ENCODE results near the gene GBP3. TPM values are rescaled to one million over a fixed set of nuclear protein-coding genes. Genes with fewer than 3 reads are reported as not detected.
"Not testable (repeated sequence)": the region's sequence is repeated elsewhere in the genome, so short reads cannot be mapped to it uniquely, and the experiment has no call there.

Gene GBP3
- total RNA-seq, 2 experiments from 2014 or later: 4.8 to 5.8 TPM

DNA sequence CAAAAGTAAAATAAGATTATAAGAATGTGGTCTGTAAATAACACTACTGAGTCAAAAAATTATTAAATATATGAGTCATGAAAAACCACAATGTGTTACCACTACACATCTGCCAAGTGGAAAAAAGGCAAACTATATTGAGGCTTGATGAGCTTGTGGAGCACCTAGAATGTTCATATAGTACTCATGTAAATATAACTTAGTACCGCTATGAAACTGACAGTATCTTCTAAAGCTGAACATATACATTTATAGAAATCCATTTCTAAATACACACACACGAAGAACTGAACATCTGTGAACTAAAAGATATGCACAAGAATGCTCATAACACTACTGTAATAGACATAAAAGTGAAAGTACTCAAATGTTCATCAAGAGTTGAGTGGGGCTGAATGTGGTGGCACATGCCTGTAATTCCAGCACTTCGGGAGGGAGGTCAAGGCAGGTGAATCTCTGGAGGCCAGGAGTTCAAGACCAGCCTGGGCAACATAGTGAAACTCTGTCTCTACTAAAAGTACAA is 18.5 kb upstream of the GBP3 start:
- peaks cover 23% of the 10 kb centered on the region for H3K36me3 Mint-ChIP-seq (ENCODE audit: low read depth)
- H3K4me3 Mint-ChIP-seq: peak overlapping the region; percentile 2
- ATAC-seq (peak; percentile 90), DNase-seq (peak; percentile 51)
- H3K27me3 Mint-ChIP-seq: peaks cover 14% of the 10 kb centered on the region
- intact Hi-C loops (cut with DNase I, micrococcal nuclease): loop anchor here (1.0 to 10.0 kb wide), 3 partner anchors 19 to 504 kb away; partner anchors contain the start of gene GBP3 (in 2 of the 2)
- ChIA-PET POLR2A (interaction anchor here (0.6 to 1.3 kb wide), 3 partner anchors 19 to 475 kb away, joined by 3 read pairs; partner anchors contain the start of gene GBP3), CTCF (interaction anchor here (0.6 to 3.0 kb wide), 10 partner anchors 20 to 772 kb away, joined by 3 to 15 read pairs (median 3); partner anchors contain the start of genes GBP1, GBP2 and GBP3)
- peak overlapping the region; percentile 11 for H3K27ac Mint-ChIP-seq
- peaks cover 8% of the 10 kb centered on the region for H3K9me3 Mint-ChIP-seq (ENCODE audit: low read depth)
- peaks cover 33% of the 10 kb centered on the region for H3K4me1 Mint-ChIP-seq

DNA sequence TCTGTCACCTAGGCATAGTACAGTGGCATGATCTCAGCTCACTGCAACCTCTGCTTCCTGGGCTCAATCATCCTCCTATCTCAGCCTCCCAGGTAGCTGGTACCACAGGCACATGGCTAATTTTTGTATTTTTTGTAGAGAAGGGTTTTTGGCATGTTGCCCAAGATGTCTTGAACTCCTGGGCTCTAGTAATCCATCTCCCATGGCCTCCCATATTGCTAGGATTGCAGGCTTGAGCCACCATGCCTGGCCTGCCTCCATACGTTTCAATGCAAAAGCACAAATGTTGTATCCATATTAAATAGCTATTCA is 17.6 kb upstream of the GBP3 start:
- intact Hi-C loops (cut with DNase I, micrococcal nuclease): loop anchor here in 1 of 2 experiments (10.0 kb wide), 1 partner anchor 505 kb away; no protein-coding TSS in a partner anchor
- Mint-ChIP-seq H3K9me3 (ENCODE audit: low read depth) (peaks cover 8% of the 10 kb centered on the region), H3K27me3 (peaks cover 14% of the 10 kb centered on the region), H3K4me1 (peaks cover 35% of the 10 kb centered on the region), H3K4me3 (no peak overlapping the region), H3K36me3 (ENCODE audit: low read depth) (peaks cover 23% of the 10 kb centered on the region), H3K27ac (no peak overlapping the region)
- ChIA-PET CTCF (interaction anchor here (0.8 to 3.0 kb wide), 2 partner anchors 19 to 85 kb away, joined by 3 to 15 read pairs; partner anchors contain the start of genes GBP2 and GBP3), POLR2A (no interaction called here)
- no peak for DNase-seq
- no peak for ATAC-seq

DNA sequence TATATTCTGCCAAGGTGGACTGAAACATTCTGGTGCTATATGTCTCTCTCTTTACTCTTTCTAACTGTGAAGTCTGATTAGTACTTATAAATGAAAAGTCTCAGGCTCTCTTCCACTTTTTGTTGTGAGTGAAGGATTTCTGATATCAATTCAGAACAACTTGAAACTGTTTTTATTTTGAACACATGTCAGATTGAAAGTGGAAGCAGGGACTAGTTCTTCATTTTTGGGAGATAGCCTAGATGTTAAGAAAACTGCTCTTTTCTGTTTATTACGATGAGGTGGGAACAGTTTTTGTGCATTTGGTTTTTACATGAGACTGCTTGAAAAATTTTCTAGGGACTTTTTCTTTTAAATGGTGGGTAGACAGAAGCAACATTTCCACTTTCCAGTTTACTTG is 14.5 kb upstream of the GBP3 start:
- ATAC-seq (no peak), DNase-seq (no peak)
- H3K4me1 Mint-ChIP-seq: peaks cover 54% of the 10 kb centered on the region
- H3K9me3 Mint-ChIP-seq (ENCODE audit: low read depth): peaks cover 11% of the 10 kb centered on the region
- H3K27me3 Mint-ChIP-seq: peaks cover 14% of the 10 kb centered on the region
- H3K27ac Mint-ChIP-seq: no peak overlapping the region
- CTCF ChIA-PET: interaction anchor here (0.8 to 1.7 kb wide), 2 partner anchors 9 to 53 kb away, joined by 3 read pairs; no protein-coding TSS in a partner anchor
- H3K36me3 Mint-ChIP-seq (ENCODE audit: low read depth): peaks cover 14% of the 10 kb centered on the region
- intact Hi-C loops (cut with DNase I, micrococcal nuclease): no loop called here
- POLR2A ChIA-PET: no interaction called here
- no peak overlapping the region for H3K4me3 Mint-ChIP-seq

DNA sequence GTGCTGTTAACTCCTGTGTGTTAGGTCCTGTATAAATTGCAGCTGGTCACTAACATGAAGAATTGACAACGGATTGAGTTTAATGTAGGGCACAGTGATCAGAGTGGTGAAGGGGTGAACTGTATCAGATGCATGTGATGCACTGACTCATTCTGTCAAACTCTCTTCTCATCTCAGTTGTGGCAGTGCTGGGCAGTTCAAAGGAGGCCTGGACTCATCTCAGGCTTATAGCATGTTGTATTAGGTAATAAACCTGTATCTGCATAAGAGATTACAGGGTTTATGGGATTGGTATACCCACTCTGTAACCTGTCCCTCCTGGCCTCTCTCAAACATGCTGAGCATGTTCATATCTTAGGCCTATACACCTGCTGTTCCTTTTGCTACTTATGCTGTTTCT is 12.4 kb upstream of the GBP3 start:
- peaks cover 50% of the 10 kb centered on the region for H3K4me1 Mint-ChIP-seq
- peak; percentile 72 for ATAC-seq
- no peak for DNase-seq
- CTCF ChIA-PET: interaction anchor here (0.6 to 1.7 kb wide), 3 partner anchors 13 to 243 kb away, joined by 3 to 4 read pairs (median 3); no protein-coding TSS in a partner anchor
- H3K27me3 Mint-ChIP-seq: peaks cover 17% of the 10 kb centered on the region
- H3K9me3 Mint-ChIP-seq (ENCODE audit: low read depth): peaks cover 14% of the 10 kb centered on the region
- no peak overlapping the region for H3K4me3 Mint-ChIP-seq
- intact Hi-C loops (cut with DNase I, micrococcal nuclease): no loop called here
- POLR2A ChIA-PET: no interaction called here
- no peak overlapping the region for H3K27ac Mint-ChIP-seq
- peaks cover 20% of the 10 kb centered on the region for H3K36me3 Mint-ChIP-seq (ENCODE audit: low read depth)

DNA sequence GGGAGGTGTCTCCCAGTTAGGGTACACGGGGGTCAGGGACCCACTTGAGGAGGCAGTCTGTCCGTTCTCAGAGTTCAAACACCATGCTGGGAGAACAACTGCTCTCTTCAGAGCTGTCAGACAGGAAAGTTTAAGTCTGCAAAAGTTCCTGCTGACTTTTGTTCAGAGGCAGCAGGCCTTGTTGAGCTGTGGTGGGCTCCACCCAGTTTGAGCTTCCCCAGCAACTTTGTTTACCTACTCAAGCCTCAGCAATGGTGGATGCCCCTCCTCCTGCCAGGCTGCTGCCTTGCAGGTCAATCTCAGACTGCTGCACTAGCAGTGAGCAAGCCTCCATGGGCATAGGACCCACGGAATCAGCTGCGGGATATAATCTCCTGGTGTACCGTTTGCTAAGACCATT is 11.3 kb upstream of the GBP3 start:
- ChIA-PET CTCF (interaction anchor here (1.1 to 1.7 kb wide), 3 partner anchors 12 to 36 kb away, joined by 3 to 4 read pairs (median 3); no protein-coding TSS in a partner anchor), POLR2A (interaction anchor here (0.7 kb wide), 1 partner anchor 29 kb away, joined by 4 read pairs; no protein-coding TSS in a partner anchor)
- DNase-seq; ATAC-seq; H3K27me3 Mint-ChIP-seq; H3K4me3 Mint-ChIP-seq; intact Hi-C loops (cut with DNase I, micrococcal nuclease); H3K27ac Mint-ChIP-seq: not testable (repeated sequence)
- Mint-ChIP-seq H3K9me3 (ENCODE audit: low read depth) (peaks cover 14% of the 10 kb centered on the region), H3K4me1 (peaks cover 50% of the 10 kb centered on the region), H3K36me3 (ENCODE audit: low read depth) (peaks cover 19% of the 10 kb centered on the region)

DNA sequence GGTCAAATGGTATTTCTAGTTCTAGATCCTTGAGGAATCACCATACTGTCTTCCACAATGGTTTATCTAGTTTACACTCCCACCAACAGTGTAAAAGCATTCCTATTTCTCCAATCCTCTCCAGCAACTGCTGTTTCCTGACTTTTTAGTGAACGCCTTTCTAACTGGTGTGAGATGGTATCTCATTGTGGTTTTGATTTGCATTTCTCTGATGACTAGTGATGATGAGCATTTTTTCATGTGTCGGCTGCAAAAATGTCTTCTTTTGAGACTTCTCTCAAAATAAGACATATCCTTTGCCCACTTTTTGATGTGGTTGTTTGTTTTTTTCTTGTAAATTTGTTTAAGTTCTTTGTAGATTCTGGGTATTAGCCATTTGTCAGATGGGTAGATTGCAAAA is 6.4 kb upstream of the GBP3 start:
- DNase-seq; H3K4me3 Mint-ChIP-seq; POLR2A ChIA-PET; CTCF ChIA-PET; H3K27me3 Mint-ChIP-seq; ATAC-seq; H3K27ac Mint-ChIP-seq; intact Hi-C loops (cut with DNase I, micrococcal nuclease): not testable (repeated sequence)
- Mint-ChIP-seq H3K36me3 (ENCODE audit: low read depth) (peaks cover 19% of the 10 kb centered on the region), H3K9me3 (ENCODE audit: low read depth) (peaks cover 24% of the 10 kb centered on the region), H3K4me1 (peaks cover 46% of the 10 kb centered on the region)

DNA sequence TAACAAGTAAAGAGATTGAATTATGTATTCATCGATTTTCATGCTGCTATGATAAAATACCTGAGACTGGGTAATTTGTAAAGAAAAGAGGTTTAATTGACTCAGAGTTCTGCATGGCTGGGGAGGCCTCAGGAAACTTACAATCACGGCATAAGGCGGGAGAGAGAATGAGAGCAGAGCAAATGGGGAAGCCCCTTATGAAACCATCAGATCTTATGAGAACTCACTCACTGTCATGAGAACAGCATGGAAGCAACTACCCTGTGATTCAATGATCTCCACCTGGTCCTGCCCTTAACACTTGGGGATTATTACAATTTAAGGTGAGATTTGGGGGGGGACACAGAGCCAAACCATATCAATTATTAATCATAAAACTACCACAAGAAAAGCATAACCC is 3.3 kb upstream of the GBP3 start:
- ATAC-seq: peak; percentile 39
- POLR2A ChIA-PET: no interaction called here
- Mint-ChIP-seq H3K27ac (no peak overlapping the region), H3K27me3 (peaks cover 4% of the 10 kb centered on the region), H3K36me3 (ENCODE audit: low read depth) (peaks cover 19% of the 10 kb centered on the region), H3K4me3 (no peak overlapping the region), H3K9me3 (ENCODE audit: low read depth) (peaks cover 16% of the 10 kb centered on the region), H3K4me1 (peaks cover 52% of the 10 kb centered on the region)
- no peak for DNase-seq
- intact Hi-C loops (cut with DNase I, micrococcal nuclease): no loop called here
- CTCF ChIA-PET: interaction anchor here (1.4 kb wide), 1 partner anchor 26 kb away, joined by 3 read pairs; no protein-coding TSS in a partner anchor

DNA sequence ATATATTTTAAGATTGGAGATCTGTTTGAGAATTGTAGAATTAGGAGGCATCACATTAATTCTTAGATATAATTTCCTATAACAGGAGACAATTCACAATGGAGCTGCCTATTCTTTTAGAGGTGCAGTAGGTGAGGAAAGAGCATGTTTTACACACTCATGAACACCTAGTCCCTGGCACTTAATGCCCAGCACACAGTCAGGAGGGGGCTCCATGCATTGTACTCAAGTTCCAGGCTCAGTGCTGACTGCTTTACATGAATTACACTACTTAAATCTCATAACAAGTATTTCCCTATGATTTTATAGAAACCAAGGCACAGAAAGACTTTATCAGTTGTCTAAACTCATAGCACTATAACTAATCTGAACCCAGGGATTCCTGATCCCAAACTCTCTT is 360 bp upstream of the GBP3 start:
- DNase-seq (no peak), ATAC-seq (peak; percentile 48)
- intact Hi-C loops (cut with DNase I, micrococcal nuclease): loop anchor here in 1 of 2 experiments (2.0 kb wide), 1 partner anchor 42 kb away; the partner anchor contains the start of gene GBP1
- POLR2A ChIA-PET: interaction anchor here (0.6 to 1.2 kb wide), 6 partner anchors 18 to 442 kb away, joined by 3 to 6 read pairs (median 4); no protein-coding TSS in a partner anchor
- Mint-ChIP-seq H3K9me3 (ENCODE audit: low read depth) (peaks cover 10% of the 10 kb centered on the region), H3K27ac (peak overlapping the region; percentile 93), H3K4me1 (peaks cover 51% of the 10 kb centered on the region), H3K4me3 (peak overlapping the region; percentile 79), H3K36me3 (ENCODE audit: low read depth) (peaks cover 29% of the 10 kb centered on the region), H3K27me3 (no peaks in the 10 kb centered on the region)
- CTCF ChIA-PET: interaction anchor here (0.7 to 2.8 kb wide), 8 partner anchors 11 to 572 kb away, joined by 3 to 15 read pairs (median 6); partner anchors contain the start of gene GBP1

DNA sequence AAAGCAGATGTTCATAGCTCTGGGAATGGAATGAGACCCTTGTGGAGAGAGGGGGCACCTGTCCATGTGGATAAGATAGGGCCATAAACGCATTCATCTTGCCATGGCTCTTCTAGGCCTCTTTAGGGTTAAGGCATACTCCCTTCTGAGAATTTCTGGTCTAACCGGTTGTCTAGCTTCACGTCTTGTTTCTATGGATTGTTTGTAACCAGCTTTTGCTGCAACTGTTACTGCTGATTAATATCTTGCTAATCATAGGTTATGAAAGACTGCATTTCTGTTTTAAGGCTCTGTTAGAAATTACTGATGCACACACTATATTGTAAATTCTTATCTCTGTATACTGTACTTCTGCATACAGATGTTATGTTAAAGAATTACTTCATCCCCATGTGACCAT is 4.3 kb downstream of the GBP3 start:
- peaks cover 50% of the 10 kb centered on the region for H3K36me3 Mint-ChIP-seq (ENCODE audit: low read depth)
- H3K4me3 Mint-ChIP-seq; POLR2A ChIA-PET; CTCF ChIA-PET; ATAC-seq; H3K27ac Mint-ChIP-seq; H3K9me3 Mint-ChIP-seq (ENCODE audit: low read depth); H3K27me3 Mint-ChIP-seq; intact Hi-C loops (cut with DNase I, micrococcal nuclease); DNase-seq: not testable (repeated sequence)
- peaks cover 52% of the 10 kb centered on the region for H3K4me1 Mint-ChIP-seq

DNA sequence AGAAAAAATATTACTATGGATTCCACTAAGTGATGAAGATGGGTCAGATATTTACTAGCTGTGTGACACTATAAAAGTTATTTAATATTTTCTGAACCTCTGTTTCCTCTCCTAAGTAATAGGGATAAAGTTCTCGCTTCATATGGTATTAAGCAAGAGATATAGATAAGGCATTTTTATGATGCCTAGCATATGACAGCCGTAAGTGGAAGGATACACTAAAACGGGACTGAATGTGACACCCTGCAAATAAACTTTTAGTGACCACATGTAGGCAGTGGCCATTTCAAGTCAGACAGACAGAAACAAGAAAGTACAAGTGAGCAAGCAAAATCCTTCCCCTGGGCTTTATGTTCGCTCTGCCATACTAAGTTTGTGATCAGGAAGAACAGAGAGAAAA is 14.2 kb downstream of the GBP3 start:
- Mint-ChIP-seq H3K4me3 (no peak overlapping the region), H3K9me3 (ENCODE audit: low read depth) (no peaks in the 10 kb centered on the region), H3K4me1 (peaks cover 7% of the 10 kb centered on the region), H3K27ac (no peak overlapping the region), H3K27me3 (no peaks in the 10 kb centered on the region), H3K36me3 (ENCODE audit: low read depth) (peaks cover 60% of the 10 kb centered on the region)
- POLR2A ChIA-PET: no interaction called here
- intact Hi-C loops (cut with DNase I, micrococcal nuclease): no loop called here
- ATAC-seq (no peak), DNase-seq (no peak)
- CTCF ChIA-PET: no interaction called here

DNA sequence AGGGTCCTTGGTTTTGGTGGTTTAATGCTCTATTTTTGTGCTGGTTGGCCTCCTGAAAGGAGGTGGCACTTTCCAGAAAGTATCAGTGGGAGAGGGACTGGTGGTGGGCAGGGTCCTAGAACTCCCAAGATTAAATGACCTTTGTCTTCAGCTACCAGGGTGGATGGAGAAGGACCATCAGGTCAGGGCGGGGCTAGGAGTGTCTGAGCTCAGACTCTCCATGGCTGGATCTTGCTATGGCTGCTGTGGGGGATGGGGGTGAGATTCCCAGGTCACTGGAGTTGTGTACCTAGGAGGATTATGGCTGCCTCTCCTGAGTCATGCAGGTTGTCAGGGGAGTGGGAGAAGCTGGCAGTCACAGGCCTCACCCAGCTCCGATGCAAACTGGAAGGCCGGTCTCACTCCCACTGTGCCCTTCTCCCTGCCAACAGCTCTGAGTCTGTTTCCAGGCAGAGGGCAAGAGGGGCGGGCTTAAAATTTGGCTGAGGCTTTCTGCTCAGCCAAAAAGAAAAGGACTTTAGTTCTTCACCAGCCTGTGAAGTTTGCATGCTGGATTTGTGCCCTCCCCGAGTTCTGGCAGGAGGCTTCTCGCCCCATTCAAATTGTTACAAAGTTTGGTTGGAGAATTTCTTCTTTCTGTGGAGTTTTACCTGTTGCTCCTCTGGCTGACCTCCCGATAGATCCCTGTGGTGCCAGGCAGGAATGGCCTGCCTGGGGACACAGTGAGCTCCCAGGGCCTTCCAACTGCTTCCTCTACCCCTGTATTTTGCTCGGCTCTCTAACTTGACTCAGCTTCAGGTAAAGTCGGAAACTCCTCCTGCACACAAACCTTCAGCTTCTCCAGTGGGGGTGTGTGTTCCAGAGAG is 17.1 kb downstream of the GBP3 start:
- CTCF ChIA-PET: interaction anchor here (0.8 to 1.4 kb wide), 2 partner anchors 8 to 16 kb away, joined by 3 read pairs; no protein-coding TSS in a partner anchor
- intact Hi-C loops (cut with DNase I, micrococcal nuclease): no loop called here
- POLR2A ChIA-PET: interaction anchor here (0.6 kb wide), 1 partner anchor 14 kb away, joined by 3 read pairs; no protein-coding TSS in a partner anchor
- no peak overlapping the region for H3K27ac Mint-ChIP-seq
- H3K36me3 Mint-ChIP-seq (ENCODE audit: low read depth): peaks cover 43% of the 10 kb centered on the region
- peaks cover 33% of the 10 kb centered on the region for H3K4me1 Mint-ChIP-seq
- H3K27me3 Mint-ChIP-seq: peaks cover 2% of the 10 kb centered on the region
- DNase-seq (no peak), ATAC-seq (no peak)
- H3K9me3 Mint-ChIP-seq (ENCODE audit: low read depth): no peaks in the 10 kb centered on the region
- no peak overlapping the region for H3K4me3 Mint-ChIP-seq

Data from activated CD4-positive, alpha-beta T cell treated with anti-CD3 and anti-CD28 coated beads for 36 hours (primary cell).